Stomach (tissue), 9 donors: Measurements from ENCODE around the gene PLS1. TPM values are rescaled to one million over a fixed set of nuclear protein-coding genes. Genes with fewer than 3 reads are reported as not detected.

Experiments used
- DNase-seq, 2 donors: peaks; one replicate each; pipeline versions ENCODE4 v3.0.0 to v3.0.0-alpha.2; 2013 to 2019
- H3K27ac ChIP-seq, 5 donors: fragments of 200-600 bp in 4 of 5; sonication (generic) in 4 of 5; one replicate each; pipeline ENCODE4 v1.5.1; 2013 to 2019; ENCODE audit warnings: mild to moderate bottlenecking in 1 of 5, moderate library complexity in 1 of 5
- H3K27me3 ChIP-seq, 3 donors: fragments of 200-600 bp; sonication (generic); one replicate each; pipeline ENCODE4 v1.5.1; 2017 to 2019; ENCODE audit warnings: mixed run types in 1 of 3
- H3K36me3 ChIP-seq, 4 donors: fragments of 200-600 bp; sonication (generic); 1 replicate in 3 of 4; 2 replicates in 1 of 4; pipeline ENCODE4 v1.5.1; 2016 to 2019
- H3K4me1 ChIP-seq, 4 donors: fragments of 200-600 bp; sonication (generic); one replicate each; pipeline ENCODE4 v1.5.1; 2016 to 2019
- H3K4me3 ChIP-seq, 4 donors: fragments of 200-600 bp; sonication (generic) in 3 of 4; one replicate each; pipeline ENCODE4 v1.5.1; 2016 to 2019; ENCODE audit warnings: mild to moderate bottlenecking in 1 of 4
- H3K9me3 ChIP-seq, 4 donors: fragments of 200-600 bp; sonication (generic); one replicate each; pipeline ENCODE4 v1.5.1; 2016 to 2019
- EP300 ChIP-seq: sonication (generic); formaldehyde crosslinking; IDR thresholded peaks from one replicate; pipeline ENCODE4 v1.6.1; 2017; ENCODE audit warnings: antibody characterized with exemption
- POLR2A ChIP-seq, 4 donors: fragments of 450-650 bp; IDR thresholded peaks; one replicate each; pipeline ENCODE4 v1.6.1; 2016; ENCODE audit warnings: antibody characterized with exemption in 4 of 4, control low read depth in 2 of 4, mild to moderate bottlenecking in 1 of 4, moderate library complexity in 1 of 4
- POLR2AphosphoS5 ChIP-seq, 3 donors: sonication (generic); formaldehyde crosslinking; IDR thresholded peaks; one replicate each; pipeline ENCODE4 v1.6.1; 2016; ENCODE audit warnings: antibody characterized with exemption in 3 of 3
- WGBS, 5 donors: extraction: QIAGEN DNeasy Blood & Tissue Kit in 3 of 5; methylation state at CpG; one replicate each; pipeline versions ENCODE4 v1.1.5 to v1.1.7; 2013 to 2018; 5-methylcytosine and 5-hydroxymethylcytosine counted together
- intact Hi-C: fragments of 100-400 bp; cut with DNase I; formaldehyde crosslinking; loops from one replicate; pipeline ENCODE4 v1.15.1; 2023; ENCODE audit warnings: low total_unique reads
- polyA plus RNA-seq, 3 donors: library from polyadenylated mRNA; stranded (reverse); fragments of 200-250 nt; gene quantifications; one replicate each; pipeline ENCODE4 v1.2.3, GENCODE V29; 2013
- total RNA-seq, 5 donors: library from RNA; depleted of rRNA; stranded (reverse); fragments of >200 nt; gene quantifications; one replicate each; pipeline versions ENCODE4 v1.1.0 to v1.2.3, GENCODE V29; 2014 to 2016
- TF ChIP-seq, protein P1 (sequence below), 7 experiments: fragments of 450-650 bp in 4 of 7; fragments of 200-600 bp in 3 of 7; sonication (generic) in 3 of 7; IDR thresholded peaks; one replicate each; pipeline ENCODE4 v1.5.1; 2016 to 2019; ENCODE audit warnings: antibody characterized with exemption in 7 of 7, control low read depth in 2 of 7, mild to moderate bottlenecking in 1 of 7
- donor health status: healthy with polysubstance abuse.
- donor health status: Bipolar disorder and iron deficiency.
- donor health status: healthy.

PLS1 gene
- total and polyA plus RNA-seq, 8 donors, result 5.2 to 79.1 (median 19.3) TPM

DNA sequence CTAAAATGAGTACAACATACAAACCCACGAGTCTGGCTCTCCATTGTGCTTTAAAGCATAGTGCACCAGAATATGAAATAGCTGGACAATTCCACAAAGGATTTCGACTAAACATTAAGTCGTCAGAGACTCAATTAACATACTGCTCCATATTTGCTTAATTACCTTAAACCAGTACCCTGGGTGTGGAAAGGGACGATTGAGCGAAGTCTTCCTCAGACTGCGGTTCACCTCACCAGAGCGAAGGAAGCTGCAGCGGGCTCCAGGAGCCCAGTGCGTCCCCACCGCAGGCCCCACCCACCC lies 127.4 kb downstream of the PLS1 start:
- H3K36me3 ChIP-seq, result no peaks in the 10 kb centered on the region
- intact Hi-C loops, result no loop called here
- H3K27ac ChIP-seq, result peak overlapping the region in 4 of 5 donors; percentile 82 to 96 (median 90)
- H3K9me3 ChIP-seq, result no peaks in the 10 kb centered on the region
- H3K4me1 ChIP-seq, result peaks cover 0 to 25% (median 17%) of the 10 kb centered on the region in 4 donors
- DNase-seq, result no peak
- no peak for TF ChIP-seq EP300
- TF ChIP-seq, protein P1, sequence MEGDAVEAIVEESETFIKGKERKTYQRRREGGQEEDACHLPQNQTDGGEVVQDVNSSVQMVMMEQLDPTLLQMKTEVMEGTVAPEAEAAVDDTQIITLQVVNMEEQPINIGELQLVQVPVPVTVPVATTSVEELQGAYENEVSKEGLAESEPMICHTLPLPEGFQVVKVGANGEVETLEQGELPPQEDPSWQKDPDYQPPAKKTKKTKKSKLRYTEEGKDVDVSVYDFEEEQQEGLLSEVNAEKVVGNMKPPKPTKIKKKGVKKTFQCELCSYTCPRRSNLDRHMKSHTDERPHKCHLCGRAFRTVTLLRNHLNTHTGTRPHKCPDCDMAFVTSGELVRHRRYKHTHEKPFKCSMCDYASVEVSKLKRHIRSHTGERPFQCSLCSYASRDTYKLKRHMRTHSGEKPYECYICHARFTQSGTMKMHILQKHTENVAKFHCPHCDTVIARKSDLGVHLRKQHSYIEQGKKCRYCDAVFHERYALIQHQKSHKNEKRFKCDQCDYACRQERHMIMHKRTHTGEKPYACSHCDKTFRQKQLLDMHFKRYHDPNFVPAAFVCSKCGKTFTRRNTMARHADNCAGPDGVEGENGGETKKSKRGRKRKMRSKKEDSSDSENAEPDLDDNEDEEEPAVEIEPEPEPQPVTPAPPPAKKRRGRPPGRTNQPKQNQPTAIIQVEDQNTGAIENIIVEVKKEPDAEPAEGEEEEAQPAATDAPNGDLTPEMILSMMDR (IDR thresholded peaks at IDR 0.05), result no peak
- no peak for TF ChIP-seq POLR2AphosphoS5 (IDR thresholded peaks at IDR 0.05)
- TF ChIP-seq POLR2A (IDR thresholded peaks at IDR 0.05), result no peak
- peak overlapping the region; percentile 76 to 86 (median 83) for H3K4me3 ChIP-seq
- peaks cover 0 to 17% (median 12%) of the 10 kb centered on the region in 3 donors for H3K27me3 ChIP-seq
- 0 to 1% (median 0%) methylated on average over 6 to 10 of the region's 10 CpGs for WGBS, 5 donors

DNA sequence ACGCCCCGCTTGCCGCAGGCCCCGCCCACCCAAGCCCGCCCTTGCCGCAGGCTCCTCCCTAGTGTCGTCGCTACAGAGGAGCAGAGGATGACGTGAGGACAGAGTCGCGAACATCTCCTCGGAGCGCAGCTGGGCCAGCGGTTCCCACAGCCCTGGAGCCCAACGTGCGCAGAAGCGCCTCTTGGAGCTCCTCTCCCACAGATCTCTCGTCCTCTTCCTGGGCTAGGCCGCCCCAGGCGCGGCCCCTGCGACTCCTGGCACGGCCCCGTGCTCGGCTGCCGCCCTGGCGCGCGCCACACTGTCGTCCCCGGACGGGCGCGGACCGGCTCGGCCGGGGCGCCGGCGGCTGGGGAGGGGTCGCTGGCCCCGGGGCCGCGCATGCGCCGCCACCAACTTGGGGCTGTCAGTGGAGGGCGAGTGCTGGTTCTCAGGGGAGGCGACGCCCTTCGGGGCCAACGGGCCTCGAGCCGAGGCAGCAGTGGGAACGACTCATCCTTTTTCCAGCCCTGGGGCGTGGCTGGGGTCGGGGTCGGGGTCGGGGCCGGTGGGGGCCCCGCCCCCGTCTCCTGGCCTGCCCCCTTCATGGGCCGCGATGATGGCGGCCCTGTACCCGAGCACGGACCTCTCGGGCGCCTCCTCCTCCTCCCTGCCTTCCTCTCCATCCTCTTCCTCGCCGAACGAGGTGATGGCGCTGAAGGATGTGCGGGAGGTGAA lies 127.9 kb downstream of the PLS1 start, which contains the start of gene TRPC1:
TSS of gene TRPC1 (plus strand) at position 67 of the 714 bp plus-strand sequence. CDS start at position 593, 526 bp downstream.
- DNase-seq, result peak; percentile 59 to 95
- Histone ChIP-seq H3K36me3 (no peaks in the 10 kb centered on the region), H3K27ac (peak within 1 kb of the TSS; percentile 82 to 96 (median 86)), H3K4me3 (peak within 1 kb of the TSS; percentile 76 to 86 (median 83)), H3K9me3 (no peaks in the 10 kb centered on the region), H3K4me1 (peaks cover 0 to 25% (median 17%) of the 10 kb centered on the region in 4 donors), H3K27me3 (peaks cover 0 to 17% (median 12%) of the 10 kb centered on the region in 3 donors)
- 1 to 2% (median 1%) methylated on average over 9 to 73 of the region's 73 CpGs for WGBS, 5 donors
- TF ChIP-seq POLR2A (IDR thresholded peaks at IDR 0.05) (no peak), POLR2AphosphoS5 (IDR thresholded peaks at IDR 0.05) (peak; percentile 77 to 91 (median 85)), EP300 (no peak)
- TF ChIP-seq, protein P1 (IDR thresholded peaks at IDR 0.05), result no peak
- intact Hi-C loops, result no loop called here

DNA sequence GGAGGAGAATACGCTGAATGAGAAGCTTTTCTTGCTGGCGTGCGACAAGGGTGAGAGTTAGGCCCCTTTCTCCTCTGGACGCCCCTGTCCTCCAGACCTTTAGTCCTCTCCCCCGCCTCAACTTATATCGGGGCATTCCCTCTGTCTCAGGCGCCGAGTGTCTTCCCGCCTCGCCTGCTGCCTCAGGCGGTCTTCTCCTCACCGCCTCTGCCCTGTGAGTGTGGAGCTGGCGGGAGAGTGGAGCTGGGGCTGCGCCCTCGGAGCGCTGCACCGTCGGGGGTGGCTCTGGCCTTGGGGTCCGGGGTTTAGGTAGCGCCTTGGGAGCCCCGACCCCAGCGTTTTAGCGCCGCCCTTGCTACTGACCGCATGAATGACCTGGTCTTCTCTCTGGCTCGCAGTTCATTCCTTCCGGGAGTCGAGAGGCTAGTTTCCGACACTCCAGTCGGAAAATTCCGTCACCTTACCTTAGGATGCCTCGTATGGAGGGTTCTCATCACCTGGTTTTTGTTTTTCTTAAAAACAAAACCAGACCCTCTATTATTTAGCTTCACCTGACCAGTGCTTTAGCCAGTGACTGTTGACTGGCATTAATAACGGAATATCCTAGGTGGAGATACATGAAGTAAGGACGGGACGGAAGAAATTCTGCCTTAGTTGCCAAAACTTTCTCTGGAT lies 128.6 kb downstream of the PLS1 start:
- intact Hi-C loops, result no loop called here
- TF ChIP-seq POLR2AphosphoS5 (IDR thresholded peaks at IDR 0.05) (no peak), EP300 (no peak), POLR2A (IDR thresholded peaks at IDR 0.05) (no peak)
- TF ChIP-seq, protein P1 (IDR thresholded peaks at IDR 0.05), result no peak
- Histone ChIP-seq H3K9me3 (no peaks in the 10 kb centered on the region), H3K27ac (peak overlapping the region; percentile 44 to 96 (median 85)), H3K4me1 (peaks cover 0 to 25% (median 17%) of the 10 kb centered on the region in 4 donors), H3K36me3 (no peaks in the 10 kb centered on the region), H3K4me3 (peak overlapping the region; percentile 76 to 86 (median 83)), H3K27me3 (peaks cover 0 to 17% (median 12%) of the 10 kb centered on the region in 3 donors)
- WGBS, 5 donors, result 5 to 12% (median 8%) methylated on average over 19 to 35 of the region's 35 CpGs
- peak in 1 of 2 donors; percentile 69 for DNase-seq

DNA sequence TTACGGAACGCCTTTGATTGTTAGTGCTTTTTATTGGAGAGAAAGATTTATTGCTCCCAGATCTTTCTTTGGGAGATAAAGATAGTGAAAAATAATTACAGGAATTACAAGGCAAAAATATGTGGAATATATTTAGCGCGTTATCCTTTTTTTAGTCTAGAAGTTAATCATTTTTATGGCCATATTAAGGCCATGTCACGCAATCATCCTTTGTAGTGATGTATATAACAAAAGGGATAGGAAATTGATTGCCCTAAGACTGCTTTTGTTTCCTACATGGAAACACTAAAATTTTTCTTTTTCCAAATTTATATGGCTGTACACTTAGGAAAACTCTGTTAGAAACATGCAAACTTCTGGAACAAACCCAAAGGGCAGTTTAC lies 129.2 kb downstream of the PLS1 start:
- 64 to 73% (median 72%) methylated on average over 5 of the region's 5 CpGs for WGBS, 5 donors
- intact Hi-C loops, result no loop called here
- H3K4me1 ChIP-seq, result peaks cover 0 to 25% (median 17%) of the 10 kb centered on the region in 4 donors

More for the DNA sequence above, 129.2 kb downstream of the PLS1 start:
- peaks cover 0 to 17% (median 12%) of the 10 kb centered on the region in 3 donors for H3K27me3 ChIP-seq
- peak overlapping the region in 1 of 5 donors; percentile 82 for H3K27ac ChIP-seq
- peak overlapping the region; percentile 76 to 86 (median 83) for H3K4me3 ChIP-seq
- no peak for DNase-seq
- H3K36me3 ChIP-seq, result no peaks in the 10 kb centered on the region
- no peak for TF ChIP-seq EP300
- H3K9me3 ChIP-seq, result no peaks in the 10 kb centered on the region
